ENCODE data around the gene ODF2L.

- no peak for TF ChIP-seq POLR2A (IDR thresholded peaks at IDR 0.05)
- TF ChIP-seq, protein P1, sequence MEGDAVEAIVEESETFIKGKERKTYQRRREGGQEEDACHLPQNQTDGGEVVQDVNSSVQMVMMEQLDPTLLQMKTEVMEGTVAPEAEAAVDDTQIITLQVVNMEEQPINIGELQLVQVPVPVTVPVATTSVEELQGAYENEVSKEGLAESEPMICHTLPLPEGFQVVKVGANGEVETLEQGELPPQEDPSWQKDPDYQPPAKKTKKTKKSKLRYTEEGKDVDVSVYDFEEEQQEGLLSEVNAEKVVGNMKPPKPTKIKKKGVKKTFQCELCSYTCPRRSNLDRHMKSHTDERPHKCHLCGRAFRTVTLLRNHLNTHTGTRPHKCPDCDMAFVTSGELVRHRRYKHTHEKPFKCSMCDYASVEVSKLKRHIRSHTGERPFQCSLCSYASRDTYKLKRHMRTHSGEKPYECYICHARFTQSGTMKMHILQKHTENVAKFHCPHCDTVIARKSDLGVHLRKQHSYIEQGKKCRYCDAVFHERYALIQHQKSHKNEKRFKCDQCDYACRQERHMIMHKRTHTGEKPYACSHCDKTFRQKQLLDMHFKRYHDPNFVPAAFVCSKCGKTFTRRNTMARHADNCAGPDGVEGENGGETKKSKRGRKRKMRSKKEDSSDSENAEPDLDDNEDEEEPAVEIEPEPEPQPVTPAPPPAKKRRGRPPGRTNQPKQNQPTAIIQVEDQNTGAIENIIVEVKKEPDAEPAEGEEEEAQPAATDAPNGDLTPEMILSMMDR (IDR thresholded peaks at IDR 0.05 in 4 of 5, conservative IDR thresholded peaks at IDR 0.05 in 1 of 5): no peak
Observed at GRCh38 chr1:86345042-86345441, 51.1 kb downstream of the ODF2L start.
